Adrenal gland (tissue), 5 donors: ENCODE results near the gene PGAP2.

Experiments
- POLR2A ChIP-seq, 2 donors: fragments of 450-650 bp; IDR thresholded peaks; one replicate each; pipeline ENCODE4 v1.6.1; 2017; ENCODE audit warnings: antibody characterized with exemption in 2 of 2, mild to moderate bottlenecking in 2 of 2, moderate library complexity in 1 of 2
- TF ChIP-seq, protein P1 (sequence below), 6 experiments: fragments of 450-650 bp in 4 of 6; fragments of 200-600 bp in 2 of 6; sonication (generic) in 1 of 6; IDR thresholded peaks; 1 replicate in 5 of 6; 2 replicates in 1 of 6; pipeline versions ENCODE4 v1.5.1 to v1.8.0; 2016 to 2021; ENCODE audit warnings: antibody characterized with exemption in 6 of 6, mild to moderate bottlenecking in 2 of 6, moderate library complexity in 1 of 6
- donor health status: DM: no; HTN: no; CAD: no.

DNA sequence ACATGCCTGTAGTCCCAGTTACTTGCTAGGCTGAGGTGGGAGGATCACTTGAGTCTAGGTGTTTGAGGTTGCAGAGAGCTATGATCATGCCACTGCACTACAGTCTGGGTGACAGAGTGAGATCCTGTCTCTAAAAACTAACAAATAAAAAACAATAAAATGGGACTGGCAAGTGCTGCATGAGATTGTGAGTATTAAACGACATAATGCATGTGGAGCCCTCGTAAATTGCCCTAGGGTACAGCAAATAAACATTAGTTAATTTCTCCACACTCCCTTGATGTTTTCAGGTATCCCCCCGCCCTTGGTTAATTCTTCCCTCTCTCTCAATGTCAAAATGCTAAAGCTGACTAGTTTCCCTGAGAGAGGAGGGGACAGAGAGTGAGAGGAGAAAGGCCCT, 37.3 kb downstream of the PGAP2 start:
- TF ChIP-seq, protein P1, sequence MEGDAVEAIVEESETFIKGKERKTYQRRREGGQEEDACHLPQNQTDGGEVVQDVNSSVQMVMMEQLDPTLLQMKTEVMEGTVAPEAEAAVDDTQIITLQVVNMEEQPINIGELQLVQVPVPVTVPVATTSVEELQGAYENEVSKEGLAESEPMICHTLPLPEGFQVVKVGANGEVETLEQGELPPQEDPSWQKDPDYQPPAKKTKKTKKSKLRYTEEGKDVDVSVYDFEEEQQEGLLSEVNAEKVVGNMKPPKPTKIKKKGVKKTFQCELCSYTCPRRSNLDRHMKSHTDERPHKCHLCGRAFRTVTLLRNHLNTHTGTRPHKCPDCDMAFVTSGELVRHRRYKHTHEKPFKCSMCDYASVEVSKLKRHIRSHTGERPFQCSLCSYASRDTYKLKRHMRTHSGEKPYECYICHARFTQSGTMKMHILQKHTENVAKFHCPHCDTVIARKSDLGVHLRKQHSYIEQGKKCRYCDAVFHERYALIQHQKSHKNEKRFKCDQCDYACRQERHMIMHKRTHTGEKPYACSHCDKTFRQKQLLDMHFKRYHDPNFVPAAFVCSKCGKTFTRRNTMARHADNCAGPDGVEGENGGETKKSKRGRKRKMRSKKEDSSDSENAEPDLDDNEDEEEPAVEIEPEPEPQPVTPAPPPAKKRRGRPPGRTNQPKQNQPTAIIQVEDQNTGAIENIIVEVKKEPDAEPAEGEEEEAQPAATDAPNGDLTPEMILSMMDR (IDR thresholded peaks at IDR 0.05), result no peak
- TF ChIP-seq POLR2A (IDR thresholded peaks at IDR 0.05), result no peak
